AG08396 (cell line): Measurements from ENCODE around the gene GAPDH.
A peak's percentile ranks its signal among the peaks of the same experiment; 100 is the strongest.
"Not testable (repeated sequence)": the region's sequence is repeated elsewhere in the genome, so short reads cannot be mapped to it uniquely, and the experiment has no call there.

Source experiments
- DNase-seq: peaks from one replicate; pipeline ENCODE4 v3.0.0; 2012; ENCODE audit warnings: low spot score, mixed read lengths

GAPDH gene

DNA sequence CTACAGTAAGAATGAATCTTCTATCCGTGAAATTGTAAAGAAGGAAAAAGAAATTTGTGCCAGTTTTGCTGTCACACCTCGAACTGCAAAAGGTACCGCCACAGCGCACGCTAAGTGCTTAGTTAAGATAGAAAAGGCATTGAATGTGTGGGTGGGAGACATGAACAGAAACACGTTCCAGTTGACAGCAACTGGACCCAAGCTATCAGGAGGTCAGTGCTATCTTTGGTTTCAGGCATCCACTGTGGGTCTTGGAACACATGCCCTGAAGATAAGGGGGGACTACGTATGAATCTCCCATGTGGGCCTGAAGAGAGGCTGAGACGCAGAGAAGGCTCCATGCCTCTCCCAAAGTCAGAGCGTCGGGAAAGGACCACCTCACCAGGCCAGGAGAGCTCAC is 11.7 kb downstream of the GAPDH start:
- DNase-seq: no peak

DNA sequence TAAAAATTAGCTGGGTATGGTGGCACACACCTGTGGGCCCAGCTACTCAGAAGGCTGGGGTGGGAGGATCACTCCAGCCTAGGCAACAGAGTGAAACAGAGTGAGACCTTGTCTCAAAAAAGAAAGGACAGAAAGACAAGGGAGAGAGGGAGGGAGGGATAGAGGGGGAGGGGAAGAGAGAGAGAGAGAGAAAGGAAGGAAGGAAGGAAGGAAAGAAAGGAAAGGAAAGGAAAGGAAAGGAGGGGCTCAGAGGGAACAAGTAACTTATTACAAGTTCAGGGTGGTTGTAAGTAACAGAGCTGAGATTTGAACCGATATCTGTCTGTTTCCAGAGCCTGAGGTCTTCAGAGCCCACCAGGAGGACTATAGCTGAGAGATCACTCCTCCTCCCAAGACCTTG is 13.2 kb downstream of the GAPDH start:
- DNase-seq: no peak

DNA sequence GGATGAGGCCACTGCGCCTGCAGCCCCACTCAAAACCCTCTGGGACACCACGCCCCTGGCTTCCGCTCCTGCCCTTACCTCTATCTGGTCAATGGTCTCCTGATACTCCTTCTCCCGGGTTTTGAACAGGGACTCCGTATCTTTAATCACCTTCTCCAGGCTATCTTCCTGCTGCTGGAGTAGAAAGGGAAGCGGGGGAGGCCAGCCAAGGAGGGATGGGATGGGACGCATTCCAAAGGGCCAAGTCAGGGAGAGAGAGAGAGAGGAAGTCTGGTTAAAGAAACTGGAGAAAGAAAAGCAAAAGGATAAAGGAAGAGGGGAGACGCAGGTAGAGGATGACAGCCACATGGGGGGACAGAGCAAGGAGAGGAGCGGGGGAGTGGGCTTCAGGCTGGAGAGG is 13.7 kb downstream of the GAPDH start:
- peak; percentile 73 for DNase-seq

DNA sequence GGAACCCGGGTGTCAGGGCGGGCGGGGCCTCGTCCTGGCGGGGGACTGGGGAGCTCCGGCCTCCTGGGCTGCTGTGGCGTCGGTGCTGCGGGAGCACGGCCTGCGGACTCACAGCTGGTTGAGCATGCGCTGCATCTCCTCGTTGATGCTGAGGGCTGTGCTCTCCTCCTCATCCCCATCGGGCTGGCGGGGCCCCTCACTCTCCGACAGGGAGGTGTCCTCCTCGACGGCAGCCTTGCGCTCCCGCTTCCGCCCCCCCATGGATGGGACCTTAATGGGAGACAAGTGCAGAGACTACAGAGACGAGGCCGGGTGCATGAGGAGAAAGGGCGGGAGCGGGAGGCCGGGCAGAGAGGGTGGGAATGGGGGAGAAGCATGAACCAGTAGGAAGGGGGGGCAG is 14.2 kb downstream of the GAPDH start:
- DNase-seq: no peak

GRCh38 chr12:6548966-6549683 is 14.8 kb downstream of the GAPDH start:
- DNase-seq: peak; percentile 80

GRCh38 chr12:6549684-6550151 is 15.4 kb downstream of the GAPDH start:
- no peak for DNase-seq

DNA sequence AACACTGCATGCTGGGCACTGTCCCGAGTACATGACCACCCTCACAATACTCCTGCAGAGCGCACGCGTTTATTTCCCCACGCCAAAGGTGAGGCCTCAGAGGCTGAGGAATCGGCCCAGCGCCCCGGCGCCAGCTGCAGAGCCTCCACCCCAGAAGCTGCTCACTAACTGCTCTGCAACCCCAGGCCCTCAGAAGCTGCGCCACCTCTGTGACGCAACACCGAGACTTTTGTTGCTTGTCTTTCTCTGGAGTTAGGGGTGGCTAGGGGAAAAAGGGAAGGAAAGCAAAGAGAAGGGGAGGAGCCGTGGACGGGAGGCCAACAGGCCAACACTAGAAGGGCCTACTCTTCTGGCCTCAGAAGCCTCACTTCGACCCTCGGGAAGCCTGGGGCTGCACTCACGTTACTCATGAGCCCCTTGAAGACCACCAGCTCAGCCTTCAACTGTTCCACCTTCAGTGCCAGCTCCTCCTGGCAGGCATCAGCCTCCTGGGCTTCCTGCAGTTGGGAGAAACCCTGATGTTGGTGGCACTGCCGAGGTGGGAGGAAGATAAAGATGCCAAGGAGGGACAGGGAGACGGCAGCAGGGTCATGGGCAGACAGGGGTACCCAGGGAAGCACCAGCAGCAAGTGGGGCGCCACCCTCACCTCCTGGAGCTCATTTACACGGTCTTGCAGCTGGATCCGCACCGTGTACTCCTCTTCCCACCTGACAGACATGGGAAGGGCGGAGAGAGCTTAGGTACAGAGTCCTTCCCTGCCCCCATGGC is 16.2 kb downstream of the GAPDH start:
- no peak for DNase-seq

DNA sequence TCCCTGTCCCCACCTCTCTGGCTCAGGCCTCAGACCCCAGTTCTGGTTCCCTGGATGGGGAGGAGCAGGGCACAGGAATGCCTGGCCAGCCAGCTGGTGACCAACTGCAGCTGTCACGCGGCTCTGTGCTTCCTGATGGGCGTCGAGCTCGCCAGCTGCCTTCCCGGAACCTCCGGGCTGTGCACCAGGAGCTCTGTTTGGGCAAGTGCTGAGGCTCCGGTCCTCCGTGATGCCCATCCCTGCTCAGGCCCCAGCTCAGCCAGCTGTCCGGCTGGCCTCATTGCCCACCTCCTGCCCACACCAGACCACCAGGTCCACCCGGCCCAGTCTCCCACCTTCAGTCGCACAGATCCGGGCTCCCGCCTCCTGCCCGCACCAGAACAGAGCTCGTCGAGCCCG is 16.7 kb downstream of the GAPDH start:
- peak; percentile 36 for DNase-seq

GRCh38 chr12:6551496-6552139 is 17.3 kb downstream of the GAPDH start:
- DNase-seq: peak; percentile 78

GRCh38 chr12:6552140-6552551 is 17.8 kb downstream of the GAPDH start:
- peak; percentile 36 for DNase-seq

- DNase-seq: peak; percentile 56
Measured at GRCh38 chr12:6553051-6553868, 18.9 kb downstream of the GAPDH start.

GRCh38 chr12:6554168-6555017 is 20.1 kb downstream of the GAPDH start:
- peak; percentile 79 for DNase-seq

GRCh38 chr12:6555018-6555691 is 20.8 kb downstream of the GAPDH start:
- DNase-seq: peak; percentile 45

DNA sequence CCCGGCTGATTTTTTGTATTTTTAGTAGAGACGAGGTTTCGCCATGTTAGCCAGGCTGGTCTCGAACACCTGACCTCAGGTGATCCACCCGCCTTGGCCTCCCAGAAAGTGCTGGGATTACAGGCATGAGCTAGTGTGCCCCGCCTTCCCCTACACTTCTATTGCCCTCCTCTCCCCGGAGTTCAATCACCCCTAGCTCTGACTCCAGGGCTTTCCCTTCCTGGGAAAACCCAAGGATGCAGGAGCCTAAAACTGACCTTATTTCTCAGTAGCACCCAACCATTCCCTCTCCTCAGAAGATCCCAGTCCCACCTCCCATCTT is 22.1 kb downstream of the GAPDH start:
- not testable (repeated sequence) for DNase-seq

- no peak for DNase-seq
Measured at GRCh38 chr12:6556857-6557256, 22.5 kb downstream of the GAPDH start.

DNA sequence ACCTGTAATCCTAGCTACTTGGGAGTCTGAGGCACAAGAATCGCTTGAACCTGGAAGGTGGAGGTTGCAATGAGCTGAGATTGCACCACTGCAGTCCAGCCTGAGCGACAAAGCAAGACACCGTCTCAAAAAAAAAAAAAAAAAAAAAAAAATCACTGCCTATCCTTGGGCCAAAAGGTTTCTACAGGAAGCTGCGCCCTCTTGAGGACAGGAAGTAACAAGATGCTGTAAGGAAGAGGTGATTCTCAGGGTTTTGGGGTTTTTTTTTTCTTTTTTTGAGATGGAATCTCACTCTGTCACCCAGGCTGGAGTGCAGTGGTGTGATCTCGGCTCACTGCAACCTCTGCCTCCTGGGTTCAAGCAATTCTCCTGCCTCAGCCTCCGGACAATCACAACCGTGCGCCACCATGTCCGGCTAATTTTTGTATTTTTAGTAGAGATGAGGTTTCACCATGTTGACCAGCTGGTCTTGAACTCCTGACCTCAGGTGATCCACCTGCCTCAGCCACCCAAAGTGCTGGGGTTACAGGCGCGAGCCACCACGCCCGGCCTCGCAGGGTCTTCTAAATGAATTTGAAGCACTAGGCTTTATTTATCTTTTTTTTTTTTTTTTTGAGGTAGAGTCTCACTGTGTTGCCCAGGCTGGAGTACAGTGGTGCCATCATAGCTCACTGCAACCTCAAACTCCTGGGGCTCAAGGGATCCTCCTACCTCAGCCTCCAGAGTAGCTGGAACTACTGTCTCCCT is 23.9 kb downstream of the GAPDH start:
- peak; percentile 63 for DNase-seq

DNA sequence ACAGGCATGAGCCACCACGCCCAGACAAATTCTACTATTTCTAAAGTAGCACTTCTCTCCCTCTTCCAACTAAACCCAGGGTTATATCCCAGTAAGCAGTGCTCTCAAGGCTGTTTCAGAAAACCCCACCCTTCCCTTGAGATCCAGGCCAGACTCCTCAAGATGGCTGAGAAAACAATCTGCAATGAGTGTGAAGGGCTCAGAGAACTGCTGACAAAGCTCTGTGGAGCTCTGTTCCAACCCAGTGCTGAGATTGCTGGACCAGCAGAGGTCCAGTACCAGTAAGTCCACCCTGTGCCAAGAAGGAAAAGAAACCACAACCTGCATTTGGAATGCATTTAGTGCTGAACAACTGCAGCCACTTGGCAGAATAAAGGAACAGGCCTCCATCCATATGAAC is 25.2 kb downstream of the GAPDH start:
- no peak for DNase-seq

GRCh38 chr12:6560501-6561205 is 26.3 kb downstream of the GAPDH start:
- DNase-seq: no peak

- DNase-seq: no peak
Measured at GRCh38 chr12:6562881-6563280, 28.6 kb downstream of the GAPDH start.
